NCI-H146 (cell line): Measurements from ENCODE around the gene CCSER1.
"Not testable (repeated sequence)": the region's sequence is repeated elsewhere in the genome, so short reads cannot be mapped to it uniquely, and the experiment has no call there.

Experiments used
- DNase-seq: peaks from one replicate; lab custom pipeline; 2025; lab: John Stamatoyannopoulos, UW

The CCSER1 gene

DNA sequence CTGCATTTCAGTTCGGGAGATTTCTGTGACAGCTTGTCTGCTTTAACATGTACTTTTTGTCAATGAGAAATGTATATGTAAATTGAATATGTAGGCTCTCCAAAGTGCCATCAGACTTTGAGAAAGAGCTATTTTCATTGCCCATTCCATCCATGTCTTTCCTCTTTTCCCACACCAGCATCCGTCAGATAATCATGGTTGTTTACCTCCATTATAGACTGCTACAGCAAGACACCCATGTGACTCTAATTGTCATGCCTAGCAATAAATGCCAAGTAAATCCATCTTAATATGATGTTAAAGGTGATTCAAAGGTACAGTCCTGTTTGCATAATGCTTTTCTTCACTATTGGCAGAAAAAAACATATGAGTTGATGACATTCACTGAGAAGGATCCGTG is 1157.3 kb downstream of the CCSER1 start:
- no peak for DNase-seq

DNA sequence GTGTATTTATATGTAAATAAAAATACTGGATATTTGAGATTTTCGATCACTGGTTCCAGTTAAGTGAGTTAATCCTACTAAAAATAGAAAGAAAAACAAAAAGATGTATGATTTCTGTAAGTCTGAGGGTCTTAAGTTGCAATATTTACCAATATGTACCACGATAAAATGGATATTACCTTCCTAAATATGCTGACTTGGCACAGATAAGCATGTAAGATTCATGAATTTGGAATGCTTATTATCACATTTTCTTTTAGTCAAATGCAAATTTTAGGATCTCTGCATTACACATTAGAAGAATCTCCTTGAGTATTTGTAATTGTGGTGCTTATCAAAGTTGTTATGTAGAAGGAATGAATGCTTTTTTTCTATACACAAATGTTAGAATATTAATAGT is 1158.3 kb downstream of the CCSER1 start:
- no peak for DNase-seq

DNA sequence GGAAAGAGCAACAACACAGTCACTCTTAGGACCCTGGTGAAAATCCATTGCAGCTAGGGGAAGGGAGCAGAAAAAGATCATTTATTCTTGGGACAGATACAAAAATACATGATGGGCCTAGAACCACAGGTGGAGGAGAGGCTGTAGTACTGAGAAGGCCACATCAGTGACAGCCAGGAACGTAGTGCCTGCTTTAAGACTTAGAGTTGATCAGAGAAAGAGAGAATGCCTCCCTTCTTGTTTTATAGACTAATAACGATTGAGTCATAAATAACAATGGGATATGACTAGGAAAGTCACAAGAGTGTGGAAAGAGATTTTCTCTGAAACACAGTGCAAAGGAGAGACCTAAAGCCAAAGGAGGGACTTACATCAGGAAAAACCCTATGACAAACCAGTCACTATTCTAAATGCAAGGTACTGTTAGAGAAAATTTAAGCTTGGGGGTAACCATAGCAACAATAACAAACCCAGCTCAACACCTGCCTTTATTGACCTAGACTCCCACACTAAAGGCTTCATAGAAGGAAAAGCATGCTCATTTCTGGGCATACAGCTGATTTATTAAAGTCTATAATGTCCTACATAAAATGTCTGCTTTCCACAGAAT is 1161.6 kb downstream of the CCSER1 start:
- DNase-seq: no peak

DNA sequence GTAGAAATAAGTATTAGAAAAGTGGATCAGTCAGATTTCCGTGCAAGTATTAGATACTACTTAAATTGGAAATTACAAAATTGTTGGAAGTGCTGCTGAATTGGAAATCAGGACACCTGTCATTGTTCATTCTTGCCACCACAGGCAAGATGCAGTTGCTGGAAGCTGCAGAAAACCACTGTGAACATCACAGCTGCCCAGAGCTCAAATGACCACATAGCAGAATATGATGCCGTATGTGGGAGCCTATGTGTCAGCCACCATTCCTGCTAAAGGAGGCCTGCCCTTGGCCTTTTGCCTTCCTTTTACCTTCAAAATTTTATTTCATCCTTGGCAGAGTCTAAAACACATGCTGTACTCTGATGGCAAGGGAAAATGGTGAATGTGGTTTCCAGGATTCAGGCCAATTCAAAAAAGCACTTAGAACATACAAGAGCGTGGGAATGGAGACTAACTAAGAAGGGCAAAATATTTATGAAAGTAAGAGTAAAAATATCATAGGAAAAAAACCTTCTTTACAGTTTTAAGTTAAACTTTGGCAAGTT is 1171.0 kb downstream of the CCSER1 start:
- no peak for DNase-seq

DNA sequence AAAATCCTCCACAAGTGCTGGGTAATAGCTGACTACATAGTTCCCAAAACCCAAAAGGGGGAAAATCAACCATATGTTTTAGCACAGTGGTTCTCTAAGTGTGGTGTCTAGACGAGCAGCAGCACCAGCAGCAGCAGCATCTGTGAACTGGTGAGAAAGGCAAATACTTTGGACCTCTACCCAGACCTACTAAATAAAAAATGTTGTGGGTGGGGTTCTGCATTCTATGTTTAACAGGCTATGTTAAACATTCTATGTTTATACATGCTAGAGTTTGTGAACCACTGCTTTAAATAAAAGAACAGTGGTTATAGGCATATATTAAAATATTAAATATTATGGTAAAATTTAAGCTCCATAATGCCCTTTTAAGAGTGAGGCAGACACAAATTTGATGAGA is 1171.6 kb downstream of the CCSER1 start:
- no peak for DNase-seq

DNA sequence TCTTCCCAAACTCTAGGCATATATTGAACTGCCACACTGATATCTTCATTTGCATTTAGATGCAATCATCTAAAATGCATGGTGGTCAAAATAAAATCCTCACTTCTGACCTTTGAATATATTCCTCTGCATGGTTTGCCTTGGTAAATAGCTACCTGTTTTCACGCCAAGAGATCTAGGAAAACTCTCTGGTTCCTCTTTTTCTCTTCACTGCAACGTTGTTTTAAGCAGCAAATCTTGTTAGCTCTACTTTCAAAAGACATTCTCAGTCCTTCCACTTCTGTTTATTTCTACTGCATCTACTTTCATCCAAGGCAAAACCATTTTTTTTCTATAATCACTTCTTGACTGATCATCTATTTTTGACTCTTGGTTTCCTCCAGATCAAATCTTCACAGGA is 1174.9 kb downstream of the CCSER1 start:
- no peak for DNase-seq

DNA sequence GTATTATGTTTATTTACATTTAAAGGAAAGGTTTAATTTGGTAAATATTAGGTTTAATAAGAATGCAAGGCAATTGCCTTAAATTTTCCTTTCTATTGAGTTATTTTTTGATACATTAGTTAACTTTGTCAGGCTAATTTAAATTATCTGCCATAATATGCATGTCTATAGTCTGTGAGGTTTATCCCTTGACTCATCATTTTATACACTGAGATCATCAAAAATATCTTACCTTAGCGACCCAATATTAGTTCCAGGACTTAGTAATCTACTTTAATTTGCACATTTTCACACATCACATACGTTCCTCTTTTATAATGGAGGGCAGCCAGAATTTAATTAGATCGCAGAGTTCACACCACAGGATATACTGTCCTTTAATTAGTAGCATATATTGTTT is 1177.1 kb downstream of the CCSER1 start:
- no peak for DNase-seq

DNA sequence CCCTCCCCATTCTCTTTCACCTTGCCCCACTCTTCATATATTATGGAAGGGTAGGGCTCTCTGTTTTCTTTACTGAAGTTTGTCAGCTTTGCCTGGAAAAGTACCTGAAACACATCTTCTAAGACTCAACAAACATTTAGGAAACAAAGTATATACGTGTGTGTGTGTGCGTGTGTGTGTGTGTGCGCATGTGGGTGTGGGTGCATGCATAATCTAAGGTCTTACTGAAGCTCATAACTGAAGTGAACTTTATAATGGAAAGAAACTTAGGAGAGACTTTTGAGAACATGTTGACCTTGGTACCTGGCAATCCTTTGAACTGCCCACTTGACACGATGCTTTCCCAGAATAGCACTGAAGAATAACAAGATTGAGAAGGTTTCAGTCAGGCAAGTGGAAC is 1190.2 kb downstream of the CCSER1 start:
- no peak for DNase-seq

DNA sequence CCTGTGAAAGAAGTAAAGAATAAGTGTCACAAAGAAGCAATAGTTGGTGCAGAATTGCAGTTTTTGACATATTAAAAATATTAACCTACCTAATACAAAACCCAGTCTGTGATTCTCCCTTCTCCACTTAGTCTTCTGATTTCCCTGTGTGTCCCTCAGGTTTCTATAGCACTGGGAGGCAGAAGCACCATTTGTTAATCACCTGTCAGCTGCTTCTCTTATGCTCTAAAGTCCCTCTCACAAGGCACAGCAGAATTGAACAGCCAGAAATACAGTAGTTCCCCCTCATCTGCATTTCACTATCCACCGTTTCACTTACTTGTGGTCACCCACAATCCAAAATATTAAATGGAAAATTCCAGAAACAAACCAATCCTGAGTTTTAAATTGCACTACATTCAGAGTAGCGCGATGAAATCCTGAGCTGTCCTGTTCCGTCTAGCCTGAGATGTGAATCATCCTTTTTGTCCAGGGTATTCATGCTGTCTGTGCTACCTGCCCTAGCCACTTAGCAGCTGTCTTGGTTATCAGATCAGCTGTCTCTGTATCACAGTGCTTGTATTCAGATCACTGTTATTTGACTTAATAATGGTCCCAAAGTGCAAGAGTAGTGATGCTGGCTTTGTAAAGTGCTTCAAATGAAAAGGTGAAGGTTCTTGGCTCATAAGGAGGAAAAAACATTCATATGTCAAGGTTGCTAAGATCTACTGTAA is 1192.5 kb downstream of the CCSER1 start:
- no peak for DNase-seq

DNA sequence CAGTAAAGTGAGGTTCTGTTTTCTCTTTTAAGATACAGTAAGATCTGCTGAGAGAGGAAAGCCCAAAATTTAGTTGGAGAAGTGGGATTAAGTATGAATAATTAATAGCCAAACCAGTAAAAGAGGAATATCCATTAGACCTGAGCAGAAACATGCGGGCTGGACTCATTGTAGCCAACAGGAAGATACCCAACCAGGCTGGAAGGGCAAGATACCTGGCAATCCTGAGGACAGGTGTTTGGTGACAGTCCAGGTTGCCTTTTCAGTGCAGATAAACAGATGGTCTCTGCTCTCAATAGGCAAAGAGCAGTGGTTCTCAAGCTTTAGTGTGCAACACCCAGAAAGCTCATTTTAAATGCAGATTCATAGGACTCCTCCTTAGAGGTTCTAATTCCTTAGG is 1195.8 kb downstream of the CCSER1 start:
- no peak for DNase-seq

DNA sequence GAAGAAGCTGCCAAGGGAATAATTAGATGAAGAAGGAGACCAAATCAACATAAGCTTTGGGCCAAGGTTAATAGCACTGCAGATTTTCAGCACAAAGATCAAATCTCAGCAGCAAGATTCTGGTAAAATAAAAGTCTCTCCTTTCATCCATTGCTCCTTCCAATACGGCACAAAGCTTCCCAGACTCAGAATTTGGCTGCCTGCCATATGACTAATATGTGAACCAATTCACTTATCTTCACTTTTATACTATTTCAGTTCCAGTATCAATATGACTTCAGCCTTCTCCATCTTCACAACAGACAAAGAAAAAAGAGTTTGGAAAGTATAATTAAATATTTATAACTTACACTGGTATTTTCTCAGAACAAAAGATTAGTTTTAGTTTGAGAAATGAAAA is 1198.3 kb downstream of the CCSER1 start:
- DNase-seq: no peak

DNA sequence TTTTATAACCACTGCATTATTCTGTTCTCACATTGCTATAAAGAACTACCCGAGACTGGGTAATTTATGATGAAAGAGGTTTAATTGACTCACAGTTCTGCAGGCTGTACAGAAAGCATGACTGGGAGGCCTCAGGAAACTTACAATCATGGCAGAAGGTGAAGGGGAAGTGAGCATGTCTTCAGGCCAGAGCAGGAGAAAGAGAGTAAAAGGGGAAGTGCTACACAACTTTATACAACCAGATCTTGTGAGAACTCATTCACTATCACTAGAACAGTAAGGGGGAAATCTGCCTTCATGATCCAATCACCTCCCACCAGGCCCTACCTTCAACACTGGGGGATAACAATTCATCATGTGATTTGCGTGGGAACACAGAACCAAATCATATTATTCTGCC is 1199.0 kb downstream of the CCSER1 start:
- not testable (repeated sequence) for DNase-seq

DNA sequence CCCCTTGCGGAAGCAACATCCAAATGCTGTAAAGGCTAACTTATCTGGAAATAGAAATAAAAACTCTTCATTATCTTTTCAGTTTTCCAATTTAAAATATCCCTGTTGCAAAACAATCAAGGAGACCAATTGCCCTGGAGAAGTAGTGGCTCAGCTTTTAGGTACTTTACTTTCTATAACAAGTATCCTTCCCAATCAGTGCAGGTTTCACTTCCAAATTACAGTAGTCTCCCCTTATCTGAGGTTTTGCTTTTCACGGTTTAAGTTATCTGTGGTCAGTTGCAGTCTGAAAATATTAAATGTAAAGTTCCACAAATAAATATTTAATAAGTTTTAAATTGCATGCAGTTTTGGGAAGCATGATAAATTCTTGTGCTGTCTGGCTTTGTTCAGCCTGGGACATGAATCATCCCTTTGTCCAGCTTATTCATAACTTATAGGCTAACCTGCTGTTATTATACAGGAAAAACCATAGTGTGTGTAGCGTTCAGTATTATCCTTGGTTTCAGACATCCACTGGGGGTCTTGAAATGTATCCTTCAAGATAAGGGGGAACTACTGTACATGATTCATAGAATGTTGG is 1203.5 kb downstream of the CCSER1 start:
- DNase-seq: no peak

DNA sequence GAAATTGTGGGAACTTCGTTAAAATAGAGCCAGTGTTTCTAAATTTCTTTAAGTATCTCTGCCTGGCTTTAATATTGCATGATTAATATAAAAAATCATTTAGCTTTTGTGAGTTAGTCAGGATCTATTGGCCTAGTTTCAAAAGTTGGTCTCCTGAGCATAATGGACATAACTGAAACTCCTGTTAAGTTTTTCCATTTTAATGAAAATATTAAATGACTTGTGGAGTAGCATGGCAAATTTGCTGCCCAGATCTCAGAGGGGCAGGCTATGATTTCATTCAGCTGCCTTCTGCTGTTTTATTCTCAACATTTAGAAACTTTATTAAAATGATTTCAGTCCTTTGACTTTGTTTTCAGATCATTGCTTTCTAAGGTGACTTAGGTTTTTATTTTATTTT is 1213.6 kb downstream of the CCSER1 start:
- DNase-seq: no peak

DNA sequence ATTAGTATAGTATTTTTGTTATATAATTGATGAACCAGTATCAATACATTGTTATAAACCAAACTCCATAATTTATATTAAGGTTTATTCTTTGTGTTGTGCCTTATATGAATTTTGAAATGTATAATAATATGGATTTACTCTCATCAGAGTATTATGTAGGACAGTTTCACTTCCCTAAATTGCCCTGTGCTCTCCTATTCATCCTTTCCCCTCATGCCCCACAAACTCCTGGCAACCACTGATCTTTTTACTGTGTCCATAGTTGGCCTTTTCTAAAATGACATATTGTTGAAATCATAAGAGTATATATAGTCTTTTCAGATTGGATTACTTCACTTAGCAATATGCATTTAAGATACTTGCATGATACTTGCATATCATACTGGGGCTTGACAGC is 1218.4 kb downstream of the CCSER1 start:
- DNase-seq: no peak

DNA sequence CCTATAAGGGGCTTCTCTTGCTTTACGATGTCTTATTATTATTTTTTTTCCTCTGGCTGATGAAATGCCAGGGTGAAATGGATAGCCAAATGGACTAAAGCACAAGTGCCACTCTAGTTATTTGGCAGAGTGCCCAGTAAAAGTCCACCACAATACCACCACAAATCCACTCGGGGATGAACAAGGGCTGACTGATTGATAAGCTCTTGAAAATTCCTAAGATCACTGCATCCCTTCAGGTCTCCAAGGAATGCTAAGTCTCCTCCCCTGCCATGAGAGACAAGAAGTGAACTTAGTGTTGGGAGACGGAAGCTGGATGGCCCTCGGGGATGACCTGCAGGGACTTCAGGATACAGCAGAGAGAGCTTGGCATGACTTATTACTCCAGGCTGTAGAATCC is 1229.3 kb downstream of the CCSER1 start:
- not testable (repeated sequence) for DNase-seq

DNA sequence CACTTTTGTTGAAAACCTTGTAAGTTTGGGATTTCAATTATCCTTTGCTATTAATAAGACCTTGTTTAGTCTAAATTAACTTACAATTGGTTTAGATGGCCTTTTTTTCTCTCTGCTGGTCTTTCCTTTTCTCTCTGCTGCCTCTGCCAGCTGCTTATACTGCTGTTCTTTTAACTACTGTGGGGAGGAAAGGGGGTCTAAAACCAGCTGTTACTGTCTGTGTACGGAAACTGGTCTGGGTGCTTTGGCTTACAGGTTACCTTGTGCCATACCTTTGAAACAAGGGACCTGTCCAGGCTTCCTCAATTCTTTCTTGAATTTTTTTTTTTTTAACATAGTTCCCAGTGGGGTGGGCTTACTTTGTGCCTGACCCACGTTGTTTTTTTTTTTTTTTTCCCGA is 1230.8 kb downstream of the CCSER1 start:
- DNase-seq: not testable (repeated sequence)

DNA sequence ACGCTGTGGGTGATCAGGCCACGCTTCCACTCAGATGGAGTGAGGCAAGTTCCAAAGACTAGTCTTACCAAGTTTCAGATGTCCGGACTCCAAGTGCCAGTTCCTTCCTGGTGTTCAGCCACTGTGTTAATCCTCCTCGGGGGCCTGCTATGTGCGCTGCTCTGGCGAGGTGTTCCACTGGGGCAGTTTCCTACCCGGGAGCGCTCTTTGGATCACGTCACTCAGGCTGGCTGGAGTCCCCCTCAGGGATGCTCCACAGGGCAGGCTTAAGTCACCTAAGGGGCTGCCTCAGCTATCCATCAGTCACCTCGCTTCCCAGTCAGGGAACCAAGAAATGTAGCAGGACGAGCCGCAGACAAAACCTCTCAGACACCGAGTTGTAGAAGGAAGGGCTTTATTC is 1231.4 kb downstream of the CCSER1 start:
- not testable (repeated sequence) for DNase-seq

DNA sequence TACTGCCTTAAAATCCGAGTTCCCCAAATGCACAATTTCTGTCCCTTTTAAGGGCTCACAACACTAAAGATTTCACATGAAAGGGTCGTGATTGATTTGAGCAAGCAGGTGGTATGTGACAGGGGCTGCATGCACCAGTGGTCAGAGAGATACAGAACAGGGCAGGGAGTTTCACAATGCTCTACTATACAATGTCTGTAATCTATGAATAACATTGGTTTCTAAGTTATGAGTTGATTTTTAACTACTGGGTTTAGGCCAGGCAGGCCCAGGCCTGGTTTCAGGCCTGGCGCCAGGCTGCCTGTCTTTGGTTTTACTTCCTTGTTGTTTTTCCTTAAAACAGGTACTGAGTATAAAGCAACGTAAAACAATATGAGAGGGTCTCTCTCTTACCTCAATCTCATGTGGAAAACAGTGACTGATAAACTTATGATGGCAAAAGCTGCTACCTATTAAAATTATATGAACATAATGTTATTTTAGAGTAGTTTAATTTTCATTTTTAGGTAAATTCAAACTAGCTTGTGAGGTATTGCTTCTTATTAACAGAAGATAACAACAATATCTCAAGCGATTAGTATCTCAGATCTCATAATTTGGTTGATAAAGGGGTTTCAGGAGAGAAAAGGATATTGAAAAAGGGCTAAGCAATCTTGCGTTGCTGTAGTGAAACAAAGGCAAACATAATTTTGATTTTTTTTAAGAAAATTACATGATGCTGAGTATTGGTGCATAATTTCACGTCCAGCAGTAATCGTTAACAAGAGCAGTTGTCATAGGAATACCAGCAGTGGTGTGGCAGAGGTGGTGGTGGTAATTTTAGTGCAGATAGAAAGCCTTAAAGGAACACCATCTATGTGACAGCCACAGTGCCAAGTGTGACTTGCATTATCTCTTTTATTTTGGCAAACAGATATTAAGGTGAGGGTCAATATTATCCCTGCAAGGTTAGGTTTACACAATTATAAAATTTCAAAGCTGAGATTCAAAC is 1232.1 kb downstream of the CCSER1 start:
- no peak for DNase-seq

DNA sequence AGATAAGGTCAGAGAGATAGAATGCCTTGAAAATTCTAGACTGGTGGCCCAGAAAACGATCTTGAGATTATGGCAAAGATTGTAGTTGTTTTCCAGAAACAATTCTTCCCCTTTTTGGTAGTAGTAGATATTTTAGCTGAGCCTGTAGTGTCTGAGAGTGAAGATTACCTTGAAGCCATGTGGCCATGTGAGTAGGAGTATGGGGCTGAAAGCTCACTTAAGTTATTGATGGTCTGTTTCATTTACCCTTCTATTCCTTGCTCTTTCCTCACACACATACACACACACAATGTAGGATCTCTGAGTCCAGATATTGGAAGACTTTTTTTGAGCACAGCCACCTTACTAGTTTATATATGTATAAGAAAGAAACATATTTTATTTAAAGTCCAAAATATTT is 1234.9 kb downstream of the CCSER1 start:
- DNase-seq: no peak

DNA sequence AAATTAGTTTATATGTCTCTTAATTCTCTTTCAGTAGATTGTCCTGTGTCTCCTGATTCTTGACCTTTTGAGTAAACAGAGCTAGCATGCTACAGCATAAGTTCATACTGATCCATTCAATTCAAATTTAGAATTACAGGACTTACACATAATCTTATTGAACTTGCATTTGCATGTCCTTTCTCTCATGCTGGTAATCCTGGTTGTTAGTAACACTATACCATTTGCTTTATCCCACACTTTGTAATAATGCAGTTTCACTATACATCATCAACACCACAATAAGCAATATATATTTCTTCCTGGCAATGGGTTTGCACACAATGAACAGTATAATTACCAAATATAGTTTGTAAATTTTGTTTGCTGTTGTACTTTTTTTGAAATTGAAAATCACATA is 1239.4 kb downstream of the CCSER1 start:
- no peak for DNase-seq

DNA sequence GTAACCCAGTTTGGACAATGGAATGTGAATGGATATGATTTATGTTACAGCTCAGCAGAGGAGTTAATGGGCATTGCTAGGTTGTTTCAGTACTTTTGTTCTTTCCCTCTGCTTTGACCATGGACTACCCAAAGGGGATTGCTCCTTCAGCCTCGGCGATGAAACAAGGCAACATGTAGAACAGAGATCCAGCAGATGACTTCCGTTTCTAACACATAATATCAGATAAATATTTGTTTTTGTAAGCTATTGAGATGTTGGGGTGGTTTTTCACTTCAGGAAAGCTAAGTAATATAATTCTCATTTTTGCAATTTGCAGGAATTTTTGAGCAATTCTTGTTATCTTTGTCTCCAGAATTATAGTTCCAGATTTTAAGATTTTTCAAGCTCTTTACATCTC is 1241.9 kb downstream of the CCSER1 start:
- DNase-seq: no peak
